HG02943 (cell line): ENCODE measurements around the gene MRPS2.

ENCODE experiments used
- ATAC-seq: cut with Tn5 transposase; IDR thresholded peaks from one replicate; pipeline ENCODE4 v1.9.1; 2021; ENCODE audit warnings: mild to moderate bottlenecking, low read depth, moderate library complexity; ENCODE audit not compliant: unreplicated experiment

MRPS2 gene

DNA sequence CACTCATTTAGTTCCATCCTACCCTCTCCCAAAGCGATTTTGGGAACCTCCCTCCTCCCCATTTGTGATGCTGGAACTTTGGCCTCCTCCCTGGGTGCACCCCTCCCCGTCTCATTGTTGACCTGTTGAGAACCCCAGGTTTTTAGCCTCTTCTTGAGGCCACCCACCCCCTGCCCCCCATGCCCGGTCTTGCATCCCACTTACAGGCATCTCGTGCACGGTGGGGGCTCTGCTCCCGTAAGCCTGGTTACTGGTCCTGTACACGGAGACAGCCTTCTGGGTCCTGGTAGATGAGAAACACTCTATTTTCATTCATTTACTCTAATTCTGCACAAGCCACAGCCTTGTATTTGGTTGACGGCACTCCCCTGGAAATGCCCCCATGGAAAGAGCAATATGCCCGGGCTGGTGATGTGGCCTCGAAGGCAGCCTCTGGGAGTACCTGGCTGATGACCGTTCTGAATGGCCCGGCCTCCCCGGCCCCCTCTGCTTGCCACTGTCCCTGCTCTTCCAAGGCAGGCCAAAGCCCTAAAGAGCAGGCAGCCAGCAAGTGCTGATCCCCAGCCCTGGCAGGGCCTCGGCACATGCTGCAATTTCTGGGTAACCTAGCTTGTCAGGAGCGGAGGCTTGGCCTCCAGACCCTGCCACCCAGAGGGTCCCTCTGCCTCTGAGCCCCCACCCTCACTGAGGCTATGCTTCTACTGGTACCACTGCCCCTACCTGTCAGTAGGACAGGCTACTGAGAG, 1.9 kb upstream of the MRPS2 start:
- ATAC-seq = no peak

DNA sequence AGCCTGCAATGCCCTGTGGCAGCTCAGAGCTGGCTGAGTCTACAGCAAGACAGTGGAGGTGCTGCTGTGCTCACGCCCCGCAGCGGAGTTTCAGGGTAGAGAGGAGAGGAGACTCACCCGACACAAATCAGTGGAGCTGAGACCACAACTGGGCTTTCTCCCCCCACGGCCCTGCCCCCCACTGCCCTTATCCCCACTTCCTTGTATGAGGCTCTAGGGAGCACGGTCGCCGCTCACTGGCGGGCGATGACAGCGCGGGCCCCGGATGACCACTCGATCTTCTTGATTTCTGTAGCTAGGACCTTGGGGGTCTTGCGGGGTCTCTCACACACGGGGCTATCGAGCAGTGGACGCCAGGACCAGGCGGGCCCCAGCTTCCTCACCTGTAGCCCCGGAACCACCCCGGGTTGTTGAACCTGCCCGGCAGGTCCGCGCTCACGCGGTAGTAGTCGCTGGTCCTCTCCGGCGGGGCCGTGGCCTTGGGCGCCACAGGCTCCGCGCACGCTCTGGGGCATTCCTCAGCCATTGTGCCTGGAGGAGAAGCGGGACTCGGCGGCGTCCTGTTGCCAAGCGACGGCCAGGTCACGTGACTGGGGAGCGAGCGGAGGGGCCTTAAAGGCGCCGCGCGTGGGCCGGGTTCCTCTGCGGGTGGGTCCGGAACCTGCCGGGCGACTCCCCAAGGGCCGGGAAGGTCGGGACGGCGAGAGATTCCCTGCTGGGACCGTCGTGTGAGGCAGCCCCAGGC, 984 bp upstream of the MRPS2 start:
- peak; percentile 50 for ATAC-seq

DNA sequence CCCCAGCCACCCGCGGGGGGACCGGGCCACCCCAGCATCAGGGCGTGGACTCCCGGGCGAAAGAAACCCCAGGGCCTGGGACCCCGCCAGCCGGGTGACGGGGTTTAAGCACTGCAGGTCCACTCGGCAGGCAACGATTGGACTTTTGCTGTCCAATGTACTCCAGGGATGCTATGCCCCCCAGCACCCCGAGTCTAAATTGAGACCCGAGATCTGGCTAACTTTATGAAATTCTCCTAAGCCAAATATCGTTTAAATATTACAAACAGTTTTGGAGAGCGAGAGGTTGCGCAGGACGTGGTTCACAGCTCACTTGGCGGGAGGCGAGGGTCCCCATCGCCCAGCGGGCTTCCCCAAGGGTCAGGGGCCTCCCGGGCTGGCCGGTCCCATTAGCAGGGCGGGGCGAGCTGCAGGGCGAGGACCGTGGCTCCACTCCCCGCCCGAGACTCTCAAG, 384 bp upstream of the MRPS2 start:
- peak; percentile 13 for ATAC-seq

DNA sequence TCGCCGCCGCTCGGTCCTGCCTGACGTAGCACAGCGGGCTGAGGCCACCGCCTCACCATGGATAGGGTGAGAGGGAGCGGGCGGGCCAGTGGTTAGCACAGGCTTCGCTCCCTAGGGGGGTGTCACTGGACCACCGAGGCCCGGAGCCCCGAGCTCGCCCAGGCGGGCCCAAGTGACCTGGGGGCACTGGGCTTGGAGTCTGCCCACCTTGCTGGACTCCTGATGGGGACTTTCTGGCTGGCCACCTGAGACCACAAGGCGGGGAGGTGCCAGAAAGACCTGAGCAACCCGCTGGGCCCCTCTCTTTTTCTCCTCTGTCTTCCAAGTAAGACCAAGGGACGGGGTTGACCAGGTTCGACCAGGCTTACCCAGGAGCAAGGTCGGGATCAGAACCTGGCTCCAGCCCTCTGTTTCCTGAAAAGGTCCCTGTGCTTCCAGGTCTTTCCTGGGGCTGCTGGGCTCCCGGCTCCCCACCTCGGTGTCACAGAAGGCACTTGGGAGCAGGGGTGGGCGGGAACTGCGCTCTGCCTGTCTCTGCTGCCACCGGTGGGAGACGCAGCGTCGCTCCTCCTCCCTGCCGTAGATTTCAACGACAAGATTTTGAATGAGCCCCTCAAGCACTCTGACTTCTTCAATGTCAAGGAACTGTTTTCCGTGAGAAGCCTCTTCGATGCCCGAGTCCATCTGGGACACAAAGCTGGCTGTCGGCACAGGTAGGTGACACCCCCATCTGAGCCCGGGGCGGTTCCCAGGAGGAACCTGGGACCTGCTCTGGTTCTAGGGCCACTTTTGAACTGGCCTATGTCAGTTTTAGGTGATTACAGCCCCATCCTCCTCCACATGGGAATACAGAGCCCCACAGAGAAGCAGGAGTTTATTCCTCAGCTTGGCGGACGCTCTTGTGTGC, 1.0 kb downstream of the MRPS2 start:
- ATAC-seq = no peak

DNA sequence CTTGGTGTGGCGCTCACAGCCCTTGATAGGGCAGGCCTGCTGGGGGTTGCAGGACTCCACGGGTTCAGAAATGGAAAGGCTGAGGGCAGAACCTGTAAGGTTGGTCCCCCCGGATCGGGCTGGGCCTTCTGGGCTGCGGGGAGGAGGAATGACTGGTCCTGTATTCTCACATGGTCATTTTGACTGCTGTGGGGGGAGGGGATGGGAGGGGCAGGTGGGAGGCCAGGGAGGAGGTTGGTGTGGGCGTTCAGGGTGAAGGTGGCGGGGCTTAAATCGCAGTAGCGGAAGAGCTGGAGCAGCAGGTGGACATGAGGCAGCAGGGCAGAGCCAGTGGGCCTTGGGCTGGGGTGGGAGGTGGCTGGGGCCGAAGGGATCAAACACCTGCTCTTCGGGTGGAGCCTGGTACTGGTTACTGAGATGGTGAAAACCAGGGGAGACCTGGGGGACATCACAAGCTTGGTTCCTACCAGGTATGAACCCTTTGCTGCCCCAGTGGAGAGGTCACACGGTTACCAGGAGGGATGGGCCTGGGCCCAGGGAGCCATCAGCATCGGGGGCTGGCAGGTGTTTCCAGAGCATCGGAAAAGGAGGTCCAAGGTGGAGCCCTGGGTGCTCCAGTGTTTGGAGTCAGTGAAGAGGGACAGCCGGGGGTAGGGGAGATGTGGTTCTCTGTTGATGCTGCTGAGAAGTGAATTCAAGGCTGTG, 1.8 kb downstream of the MRPS2 start:
- no peak for ATAC-seq

DNA sequence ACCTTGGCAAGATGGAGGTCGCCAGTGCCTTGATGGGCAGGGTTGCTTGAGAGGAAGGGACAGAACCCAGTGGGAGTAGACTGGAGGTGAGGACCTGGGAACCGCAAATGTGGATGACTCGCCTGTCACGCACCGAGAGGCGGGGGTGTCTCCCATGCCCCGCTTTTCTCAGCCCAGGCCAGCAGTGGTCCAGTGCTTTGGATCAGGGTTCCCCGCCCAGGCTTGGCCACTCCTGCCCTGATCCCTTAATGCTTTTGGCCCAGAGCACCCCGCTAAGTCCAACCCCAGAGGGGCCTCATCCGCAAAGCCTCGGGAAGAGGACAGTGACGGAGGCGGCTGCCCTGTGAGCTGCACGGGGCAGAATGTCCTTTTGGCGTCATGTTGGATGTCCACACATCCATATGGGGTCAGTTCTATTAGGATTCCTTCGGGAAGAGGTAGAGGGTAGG, 2.4 kb downstream of the MRPS2 start:
- no peak for ATAC-seq

DNA sequence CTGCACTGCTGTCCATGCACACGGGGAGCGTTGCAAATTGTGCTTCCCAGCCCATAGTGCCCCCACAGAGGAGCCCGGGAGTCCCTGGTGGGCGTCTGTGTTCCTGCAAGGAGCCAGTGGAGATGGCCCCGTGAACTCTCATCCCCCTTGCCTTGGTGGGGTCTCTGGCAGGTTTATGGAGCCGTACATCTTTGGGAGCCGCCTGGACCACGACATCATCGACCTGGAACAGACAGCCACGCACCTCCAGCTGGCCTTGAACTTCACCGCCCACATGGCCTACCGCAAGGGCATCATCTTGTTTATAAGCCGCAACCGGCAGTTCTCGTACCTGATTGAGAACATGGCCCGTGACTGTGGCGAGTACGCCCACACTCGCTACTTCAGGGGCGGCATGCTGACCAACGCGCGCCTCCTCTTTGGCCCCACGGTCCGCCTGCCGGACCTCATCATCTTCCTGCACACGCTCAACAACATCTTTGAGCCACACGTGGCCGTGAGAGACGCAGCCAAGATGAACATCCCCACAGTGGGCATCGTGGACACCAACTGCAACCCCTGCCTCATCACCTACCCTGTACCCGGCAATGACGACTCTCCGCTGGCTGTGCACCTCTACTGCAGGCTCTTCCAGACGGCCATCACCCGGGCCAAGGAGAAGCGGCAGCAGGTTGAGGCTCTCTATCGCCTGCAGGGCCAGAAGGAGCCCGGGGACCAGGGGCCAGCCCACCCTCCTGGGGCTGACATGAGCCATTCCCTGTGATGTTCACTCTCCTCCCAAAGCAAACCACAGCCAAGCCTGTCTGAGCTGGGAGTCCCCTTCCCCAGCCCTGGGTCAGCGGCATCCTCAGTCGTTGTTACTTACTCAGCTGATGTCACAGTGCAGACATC, 3.1 kb downstream of the MRPS2 start:
- no peak for ATAC-seq

DNA sequence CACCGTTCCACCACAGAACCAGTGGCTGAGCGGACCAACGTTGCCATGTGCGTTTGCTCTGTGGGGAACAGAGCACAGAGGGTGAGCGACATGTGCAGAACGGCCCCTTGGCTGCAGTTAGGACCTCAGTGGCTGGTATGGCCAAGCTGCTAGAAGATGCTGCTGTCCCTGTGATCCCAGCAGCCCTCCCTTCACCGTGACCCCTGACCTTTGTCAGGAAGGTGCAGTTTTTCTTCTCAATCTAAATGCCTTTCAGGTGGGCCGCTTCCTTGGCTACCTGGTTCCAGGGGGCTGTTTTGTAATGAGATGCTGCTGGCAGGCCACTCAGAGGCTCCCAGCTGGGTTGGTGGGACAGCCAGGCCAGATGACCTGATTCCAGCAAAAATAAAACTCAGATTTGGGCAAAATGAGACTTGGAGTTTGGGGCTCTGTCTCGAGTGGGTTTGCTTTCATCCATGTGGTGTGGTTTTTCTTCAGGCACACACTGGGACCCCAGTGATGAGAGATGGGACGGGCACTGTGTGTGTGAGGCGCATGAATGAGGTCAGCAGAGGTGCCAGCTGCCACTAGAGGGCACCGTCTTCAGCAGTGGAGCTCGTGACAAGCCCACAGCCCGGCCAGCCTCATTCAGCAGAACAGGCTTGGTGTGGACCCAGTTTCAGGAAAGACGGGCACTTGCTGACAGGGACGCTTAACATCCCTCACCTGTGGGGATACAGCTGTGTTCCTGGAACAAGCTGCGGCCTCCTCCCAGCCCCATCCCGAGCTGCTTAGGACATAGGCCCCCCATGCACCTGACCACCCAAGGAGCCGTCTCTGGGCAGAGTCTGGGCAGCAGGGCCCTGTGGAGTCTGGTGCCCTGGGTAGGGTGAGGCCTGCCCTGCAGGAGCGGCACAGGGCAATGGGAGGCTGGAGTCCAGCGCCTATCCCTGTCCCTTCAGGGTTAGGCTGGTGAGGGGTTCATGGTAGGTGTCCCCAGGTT, 4.1 kb downstream of the MRPS2 start:
- no peak for ATAC-seq

DNA sequence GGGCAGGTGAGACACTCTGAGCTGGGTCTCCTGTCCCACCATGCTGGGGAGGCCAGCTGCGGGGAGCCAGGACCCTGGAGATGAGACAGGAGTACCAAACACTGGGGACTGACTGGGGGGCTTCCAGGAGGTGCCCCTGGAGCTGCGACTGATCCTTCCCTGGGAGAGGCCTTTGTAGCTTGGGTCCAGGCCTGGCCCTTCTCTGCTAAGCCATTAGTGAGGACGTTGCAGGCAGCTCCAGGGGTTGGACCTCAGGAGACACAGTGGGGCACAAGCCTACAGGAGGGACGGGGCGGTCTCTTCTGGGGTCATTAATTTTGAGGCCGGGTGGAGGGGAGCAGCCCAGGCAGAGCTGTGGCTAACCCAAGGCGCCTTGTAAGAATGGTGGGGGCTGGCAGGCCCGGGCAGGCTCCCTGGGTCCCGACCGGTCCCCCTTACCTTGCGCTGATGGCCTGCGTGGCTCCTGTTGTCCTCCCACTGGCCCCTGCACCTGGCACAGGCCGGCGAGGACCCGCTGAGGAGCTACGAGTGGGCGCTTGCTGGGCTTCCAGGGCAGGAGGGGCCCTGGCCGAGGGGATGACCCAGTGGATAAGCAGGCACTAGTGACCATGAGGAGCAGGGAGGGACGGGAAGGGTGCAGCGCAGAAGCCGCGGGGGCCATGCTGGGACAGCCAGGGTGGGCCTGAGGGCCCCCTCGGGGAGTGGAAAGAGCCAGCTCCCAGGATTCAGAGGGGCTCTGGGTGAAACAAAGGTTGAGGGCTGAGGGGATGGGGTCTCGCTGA, 5.1 kb downstream of the MRPS2 start:
- no peak for ATAC-seq

DNA sequence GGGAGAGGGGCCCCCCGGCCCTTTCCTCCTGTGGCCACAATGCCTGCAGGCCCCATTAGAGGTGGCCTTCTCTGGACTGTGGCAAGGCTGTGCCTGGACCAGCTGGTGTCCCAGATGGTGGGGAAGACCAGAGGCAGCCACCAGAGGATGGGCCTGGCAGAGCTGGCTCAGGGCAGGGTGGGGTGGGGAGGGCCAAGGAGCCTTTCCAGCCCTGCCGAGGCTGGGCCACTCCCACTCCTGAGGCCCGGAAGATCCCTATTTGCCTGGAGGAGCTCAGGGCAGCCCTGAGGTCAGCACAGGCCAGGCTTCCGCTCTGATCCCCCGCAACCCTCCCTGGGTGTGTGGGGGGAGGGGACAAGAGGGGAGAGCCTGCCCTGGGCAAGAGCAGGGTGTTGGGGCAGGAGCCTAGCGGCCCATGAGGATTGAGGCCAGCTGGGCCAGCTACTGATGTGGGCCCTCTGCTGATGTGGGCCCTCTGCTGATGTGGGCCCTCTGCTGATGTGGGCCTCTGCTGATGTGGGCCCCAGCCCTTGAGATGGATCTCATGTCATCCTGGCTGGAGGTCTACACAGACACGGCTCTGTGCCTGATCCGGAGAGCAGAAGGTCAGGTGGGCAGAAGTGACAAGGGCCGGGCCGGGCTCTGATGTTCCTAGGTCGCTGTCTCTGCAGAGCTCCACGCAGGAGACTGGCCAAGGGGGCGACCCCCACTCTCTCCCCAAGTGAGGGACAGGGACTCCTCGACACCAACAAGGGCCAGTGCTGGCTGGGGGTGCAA, 6.0 kb downstream of the MRPS2 start:
- no peak for ATAC-seq

DNA sequence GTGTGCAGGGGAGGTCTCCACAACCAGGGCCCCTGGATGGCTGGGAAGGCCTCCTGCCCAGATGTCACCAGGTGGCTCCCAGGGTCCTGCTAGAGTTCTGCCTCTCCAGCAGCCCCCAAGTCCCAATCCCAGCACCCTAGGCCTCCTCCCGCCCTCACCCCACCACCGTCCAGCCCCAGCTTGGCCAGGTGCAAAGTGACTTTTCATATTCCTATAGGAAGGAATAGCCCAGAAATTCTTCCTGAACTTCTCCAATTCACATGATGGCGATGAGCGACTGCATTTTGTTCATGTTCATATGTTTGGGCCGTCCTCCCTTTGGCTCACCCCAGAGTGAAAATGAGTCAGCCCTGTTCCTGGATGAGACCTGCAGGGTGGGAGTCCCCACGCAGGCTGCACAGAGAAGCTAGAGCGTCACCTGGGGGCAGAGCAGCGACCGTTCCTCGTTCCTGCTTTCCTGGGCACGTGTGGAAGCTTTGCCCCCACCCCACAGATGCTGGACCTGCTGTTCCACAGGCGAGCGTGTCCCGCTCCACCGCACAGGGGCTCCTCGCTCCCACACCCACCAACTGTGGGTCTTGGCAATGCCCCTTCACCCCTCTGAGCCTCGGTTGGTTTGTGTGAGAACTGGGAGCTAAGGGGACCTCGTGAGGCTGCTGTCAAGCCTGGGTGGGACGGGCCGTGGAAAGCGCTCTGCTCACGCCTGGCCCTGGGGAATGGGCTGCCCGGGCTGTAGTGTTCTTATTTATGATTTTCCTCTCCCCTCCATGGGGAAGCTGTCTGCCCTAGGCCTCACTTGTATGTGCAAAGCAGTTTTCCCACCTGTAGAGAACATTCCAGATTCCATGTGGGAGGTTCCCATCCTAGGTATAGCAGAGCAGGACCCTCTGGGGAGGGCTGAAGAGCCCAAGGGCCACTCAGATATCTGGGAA, 6.9 kb downstream of the MRPS2 start:
- ATAC-seq = no peak

DNA sequence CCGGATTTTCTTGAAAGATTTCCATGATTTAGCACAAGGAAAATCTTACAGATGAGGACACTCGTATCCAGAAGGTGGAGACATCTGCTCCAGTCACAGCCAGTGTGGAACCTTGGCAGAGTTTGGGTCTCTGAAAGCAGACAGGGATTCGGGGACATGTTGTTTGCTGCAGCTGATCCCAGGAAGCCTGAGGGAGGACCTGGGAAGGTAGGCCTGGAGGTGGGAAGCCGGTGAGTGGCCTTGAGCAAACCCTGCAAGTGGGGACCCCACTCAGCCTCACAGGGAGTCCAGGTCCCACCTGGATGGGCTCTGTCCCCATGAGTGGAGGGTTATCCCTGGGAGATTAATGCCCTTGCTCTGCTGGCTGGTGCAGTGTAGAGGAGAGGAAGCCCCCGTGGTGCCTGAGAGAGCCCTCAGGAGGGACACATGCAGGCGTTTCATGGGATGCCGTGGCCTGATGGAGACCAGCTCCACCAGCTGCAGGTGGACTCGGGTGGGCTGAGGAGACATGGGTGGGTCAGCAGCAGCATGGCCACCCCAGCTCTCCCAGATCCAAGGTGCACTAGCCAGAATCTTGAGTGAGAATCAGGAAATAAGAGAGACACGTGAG, 7.8 kb downstream of the MRPS2 start:
- ATAC-seq = no peak

DNA sequence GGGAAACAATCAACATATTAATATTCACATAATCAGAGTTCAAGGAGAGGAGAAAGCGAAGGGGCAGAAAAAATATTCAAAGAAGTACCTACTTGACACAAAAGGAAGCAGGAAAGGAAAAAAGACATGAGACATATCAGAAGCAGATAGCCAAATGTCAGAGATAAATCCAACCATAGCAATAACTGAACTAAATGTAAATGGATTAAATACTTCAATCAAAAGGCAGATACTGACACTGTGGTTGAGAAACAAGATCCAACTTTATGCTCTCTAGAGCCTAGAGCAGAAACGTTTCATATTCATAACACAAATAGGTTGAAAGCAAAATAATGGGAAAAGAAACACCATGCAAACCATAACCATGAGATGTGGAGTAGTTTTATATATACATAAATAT, 9.0 kb downstream of the MRPS2 start:
- no peak for ATAC-seq

DNA sequence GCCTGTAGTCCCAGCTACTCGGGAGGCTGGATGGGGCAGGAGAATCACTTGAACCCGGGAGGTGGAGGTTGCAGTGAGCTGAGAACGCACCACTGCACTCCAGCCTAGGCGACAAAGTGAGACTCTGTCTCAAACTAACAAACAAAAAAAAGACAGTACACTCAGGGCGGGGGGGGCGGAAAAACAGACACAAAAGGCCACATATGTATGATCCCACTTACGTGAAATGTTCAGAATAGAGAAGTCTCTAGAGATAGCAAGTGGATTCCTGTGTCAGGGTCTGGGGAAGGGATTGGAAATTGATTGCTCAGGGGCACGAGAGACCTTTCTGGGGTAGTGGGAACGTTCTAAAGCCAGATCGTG, 11.7 kb downstream of the MRPS2 start:
- ATAC-seq = no peak

DNA sequence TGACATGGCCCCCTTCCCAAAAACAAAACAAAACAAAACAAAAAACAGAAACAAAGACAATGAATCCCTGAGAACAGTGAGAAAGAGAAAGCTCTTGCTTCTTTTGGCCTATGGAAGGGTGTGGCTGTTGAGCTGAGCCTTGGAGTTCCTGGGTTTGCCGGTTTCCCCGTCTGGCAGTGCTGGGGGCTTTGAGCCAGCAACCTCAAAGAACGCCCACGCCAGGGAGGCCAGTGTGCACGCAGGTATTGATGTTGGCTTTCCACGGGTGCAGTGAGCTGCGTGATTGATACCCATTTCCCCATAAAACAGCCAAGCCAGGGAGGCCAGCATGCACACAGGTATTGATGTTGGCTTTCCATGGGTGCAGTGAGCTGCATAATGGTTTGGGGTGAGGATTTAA, 12.4 kb downstream of the MRPS2 start:
- ATAC-seq = no peak
